IMR-90 (cell line): ENCODE data around the gene DGKG. TPM values are rescaled to one million over a fixed set of nuclear protein-coding genes. Genes with fewer than 3 reads are reported as not detected.

ENCODE experiments used
- ATAC-seq: fragments of 200-7000 bp; cut with Tn5 transposase; 2 replicates; pipeline ENCODE4 v1.9.1; 2020; ENCODE audit warnings: low read depth, mild to moderate bottlenecking, moderate library complexity
- BruUV-seq: library from RNA; stranded (reverse); fragments of 400-500 nt; replicated peaks from 2 replicates; lab custom pipeline; 2021; lab: Mats Ljungman, UMichigan
- CTCF ChIA-PET: fragments of 300-600 bp; formaldehyde crosslinking; extraction: SDS; loops from one replicate; lab custom pipeline; 2021; ENCODE audit warnings: antibody characterized with exemption; lab: Yijun Ruan, JAX
- POLR2A ChIA-PET: fragments of 300-600 bp; sonication (Branson Sonifier 250); formaldehyde crosslinking; loops from one replicate; lab custom pipeline; 2022; ENCODE audit warnings: antibody characterized with exemption; ENCODE audit not compliant: unreplicated experiment; lab: Charles Lee
- DNase-seq: peaks from one replicate; pipeline ENCODE4 v3.0.0; 2013
- H2AFZ ChIP-seq: replicated peaks from 2 replicates; pipeline ENCODE3; 2013; ENCODE audit warnings: low read length, mild to moderate bottlenecking; ENCODE audit not compliant: poor library complexity
- H2AK5ac ChIP-seq: 2 replicates; pipeline ENCODE4 v1.6.1; 2013; ENCODE audit warnings: low read depth, low read length, inconsistent platforms
- H2AK9ac ChIP-seq: replicated peaks from 2 replicates; pipeline ENCODE3; 2013; ENCODE audit warnings: mild to moderate bottlenecking, low read depth, low read length, moderate library complexity; ENCODE audit not compliant: poor library complexity
- H2BK120ac ChIP-seq: 2 replicates; pipeline ENCODE4 v1.6.1; 2013; ENCODE audit warnings: low read depth, low read length, inconsistent platforms
- H2BK15ac ChIP-seq: 3 replicates; pipeline ENCODE4 v1.6.1; 2013; ENCODE audit warnings: low read depth, low read length, inconsistent platforms
- H2BK20ac ChIP-seq: 2 replicates; pipeline ENCODE4 v1.6.1; 2013; ENCODE audit warnings: low read depth, mild to moderate bottlenecking, inconsistent platforms, low read length, moderate library complexity
- H2BK5ac ChIP-seq: 2 replicates; pipeline ENCODE4 v1.6.1; 2013; ENCODE audit warnings: mild to moderate bottlenecking, low read depth, low read length, inconsistent platforms; ENCODE audit not compliant: poor library complexity, severe bottlenecking
- H3K14ac ChIP-seq: replicated peaks from 2 replicates; pipeline ENCODE4 v1.6.1; 2013; ENCODE audit warnings: low read depth, low read length, inconsistent platforms
- H3K18ac ChIP-seq: 2 replicates; pipeline ENCODE4 v1.6.1; 2013; ENCODE audit warnings: low read depth, low read length, control low read depth
- H3K23ac ChIP-seq: 2 replicates; pipeline ENCODE4 v1.6.1; 2013; ENCODE audit warnings: low read depth, low read length, inconsistent platforms
- H3K27ac ChIP-seq: 2 replicates; pipeline ENCODE4 v1.5.1; 2013; ENCODE audit warnings: mild to moderate bottlenecking, control low read depth, low read length; ENCODE audit not compliant: insufficient read depth
- H3K27me3 ChIP-seq: 2 replicates; pipeline ENCODE4 v1.6.1; 2013; ENCODE audit warnings: low read length; ENCODE audit not compliant: control insufficient read depth, insufficient read depth
- H3K36me3 ChIP-seq: 2 replicates; pipeline ENCODE4 v1.6.1; 2013; ENCODE audit warnings: low read length, mixed read lengths; ENCODE audit not compliant: control insufficient read depth, insufficient read depth
- H3K4ac ChIP-seq: 2 replicates; pipeline ENCODE4 v1.6.1; 2013; ENCODE audit warnings: low read depth, low read length, inconsistent platforms
- H3K4me1 ChIP-seq: 2 replicates; pipeline ENCODE4 v1.6.1; 2013; ENCODE audit warnings: low read length, mixed read lengths; ENCODE audit not compliant: control insufficient read depth, insufficient read depth
- H3K4me2 ChIP-seq: 2 replicates; pipeline ENCODE4 v1.6.1; 2013; ENCODE audit warnings: low read depth, mild to moderate bottlenecking, control low read depth, low read length, moderate library complexity
- H3K4me3 ChIP-seq: 2 replicates; pipeline ENCODE4 v1.5.1; 2013; ENCODE audit warnings: low read depth, mild to moderate bottlenecking, control low read depth, low read length, moderate library complexity; ENCODE audit not compliant: insufficient read depth
- H3K56ac ChIP-seq: 2 replicates; pipeline ENCODE4 v1.6.1; 2013; ENCODE audit warnings: low read length, inconsistent platforms; ENCODE audit not compliant: insufficient read depth; ENCODE audit errors: extremely low read depth
- H3K79me1 ChIP-seq, 2 experiments: 2 replicates each; pipeline ENCODE4 v1.6.1; 2013; ENCODE audit warnings: low read length in 2 of 2, inconsistent platforms in 1 of 2, low read depth in 1 of 2
- H3K9ac ChIP-seq: 2 replicates; pipeline ENCODE4 v1.6.1; 2013; ENCODE audit warnings: low read depth, low read length, control low read depth
- H3K9me1 ChIP-seq: 2 replicates; pipeline ENCODE4 v1.6.1; 2013; ENCODE audit warnings: low read length, inconsistent platforms; ENCODE audit not compliant: insufficient read depth
- H3K9me3 ChIP-seq: 2 replicates; pipeline ENCODE4 v1.6.1; 2013; ENCODE audit warnings: low read length; ENCODE audit not compliant: control insufficient read depth, insufficient read depth
- H4K20me1 ChIP-seq: 2 replicates; pipeline ENCODE4 v1.6.1; 2013; ENCODE audit warnings: low read length, inconsistent platforms; ENCODE audit not compliant: insufficient read depth
- H4K5ac ChIP-seq: 2 replicates; pipeline ENCODE4 v1.6.1; 2013; ENCODE audit warnings: mild to moderate bottlenecking, low read depth, low read length, control low read depth
- H4K8ac ChIP-seq, 2 experiments: 2 replicates each; pipeline ENCODE4 v1.6.1; 2013; ENCODE audit warnings: low read depth in 2 of 2, low read length in 2 of 2, control low read depth in 1 of 2, inconsistent platforms in 1 of 2
- H4K91ac ChIP-seq: 2 replicates; pipeline ENCODE4 v1.6.1; 2013; ENCODE audit warnings: low read depth, low read length, inconsistent platforms; ENCODE audit not compliant: insufficient read depth
- RAD21 ChIP-seq: IDR thresholded peaks from 2 replicates; pipeline ENCODE4 v1.6.1; 2012; ENCODE audit warnings: low read length, improper control_type of control experiment
- RCOR1 ChIP-seq: IDR thresholded peaks from 2 replicates; pipeline ENCODE4 v1.6.1; 2012; ENCODE audit warnings: mild to moderate bottlenecking, low read length, improper control_type of control experiment; ENCODE audit not compliant: insufficient replicate concordance
- WGBS, 2 experiments: methylation state at CpG; one replicate each; pipeline versions ENCODE4 v1.1.5 to v1.1.7; 2013; ENCODE audit warnings: missing lambda C conversion rate in 2 of 2; ENCODE audit not compliant: insufficient read length in 1 of 2; ENCODE audit errors: extremely low coverage in 2 of 2; 5-methylcytosine and 5-hydroxymethylcytosine counted together
- dilution Hi-C: fragments of 300-500 bp; cut with HindIII; formaldehyde crosslinking; loops from one replicate; pipeline ENCODE4 v1.14.3; 2018; ENCODE audit warnings: low sequenced_read_pairs; ENCODE audit not compliant: unreplicated experiment
- in situ Hi-C: fragments of 300-500 bp; cut with MboI; formaldehyde crosslinking; loops from 3 replicates; pipeline ENCODE4 v1.14.3; 2019; ENCODE audit warnings: low sequenced_read_pairs, inconsistent platforms, mixed read lengths
- intact Hi-C: fragments of 100-400 bp; cut with micrococcal nuclease; formaldehyde crosslinking; loops from 2 replicates; pipeline ENCODE4 v1.10.0; 2022
- polyA plus RNA-seq, 3 experiments: library from polyadenylated mRNA; depleted of rRNA; stranded (reverse); fragments of >200 nt; gene quantifications; 2 replicates each; pipeline ENCODE4 v1.2.3, GENCODE V29; 2012; ENCODE audit warnings: low replicate concordance in 1 of 3
- total RNA-seq: library from RNA; depleted of rRNA; stranded (reverse); fragments of >200 nt; gene quantifications from 2 replicates; pipeline ENCODE4 v1.2.3, GENCODE V29; 2012

DGKG gene
- total and polyA plus RNA-seq, 2 of the 4 experiments (the other 2 are of a cell fraction) = 1.2 to 4.1 TPM

DNA sequence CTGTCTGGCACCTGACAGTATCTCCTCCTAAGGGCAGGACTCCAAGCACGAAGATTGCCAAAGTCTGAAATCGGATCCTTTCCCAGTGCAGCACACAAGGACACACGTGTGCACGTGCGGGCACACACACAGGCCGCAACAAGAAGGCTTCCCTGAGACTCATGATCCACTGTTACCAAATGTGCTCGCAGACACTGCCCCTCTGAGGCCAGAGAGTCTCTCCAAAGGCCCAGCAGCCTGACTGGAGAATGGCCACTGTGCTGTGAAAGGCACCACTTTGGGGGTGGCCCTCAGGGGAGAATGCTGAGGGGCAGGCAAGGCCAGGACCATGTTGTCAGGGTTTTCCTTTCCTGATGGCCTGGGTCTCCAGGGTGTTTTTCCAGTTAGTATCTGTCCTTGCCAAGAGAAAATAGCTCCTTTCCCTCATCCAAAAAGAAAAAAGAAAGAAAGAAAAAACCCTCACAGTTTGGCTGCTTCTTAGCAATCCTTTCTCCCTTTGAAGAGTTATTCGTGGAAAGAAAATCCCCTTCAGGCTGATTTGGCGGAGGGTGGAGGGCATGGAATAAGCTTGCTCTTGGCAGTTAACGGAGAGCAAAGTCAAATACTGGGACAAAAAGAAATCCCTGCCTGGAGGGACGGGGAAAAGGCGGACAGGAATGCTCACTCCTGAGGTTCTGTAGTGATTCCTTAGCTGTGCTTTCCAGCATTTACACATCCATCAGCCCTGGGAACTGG, 141.0 kb downstream of the DGKG start:
- Histone ChIP-seq H4K8ac (no peak overlapping the region), H2BK15ac (no peak overlapping the region), H3K4me1 (no peaks in the 10 kb centered on the region), H3K9me3 (no peaks in the 10 kb centered on the region), H3K14ac (no peak overlapping the region), H2AFZ (no peak overlapping the region), H2AK9ac (no peak overlapping the region), H3K27me3 (peaks cover 29% of the 10 kb centered on the region), H3K4me3 (no peak overlapping the region), H4K5ac (no peak overlapping the region), H3K23ac (no peak overlapping the region), H2BK120ac (no peak overlapping the region), H2BK20ac (no peak overlapping the region), H3K79me1 (no peaks in the 10 kb centered on the region), H4K91ac (no peak overlapping the region), H2BK5ac (no peak overlapping the region), H4K20me1 (no peaks in the 10 kb centered on the region), H3K4ac (no peak overlapping the region), H3K18ac (no peak overlapping the region), H3K9ac (no peak overlapping the region), H3K9me1 (no peaks in the 10 kb centered on the region), H3K56ac (no peak overlapping the region), H2AK5ac (no peak overlapping the region), H3K4me2 (no peak overlapping the region), H3K27ac (no peak overlapping the region), H3K36me3 (no peaks in the 10 kb centered on the region)
- ChIA-PET POLR2A (no interaction called here), CTCF (interaction anchor here (1.3 kb wide), 1 partner anchor 11 kb away, joined by 3 read pairs; no protein-coding TSS in a partner anchor)
- no TSS peak for BruUV-seq
- in situ Hi-C loops (no loop called here), dilution Hi-C loops (no loop called here), intact Hi-C loops (no loop called here)
- ATAC-seq (no peak; the same call in 1 of the 2 replicates), DNase-seq (no peak)
- TF ChIP-seq RAD21 (no peak), RCOR1 (no peak)
- 61% methylated on average over 6 of the region's 12 CpGs; no CpG with 5 or more reads in 1 of the 2 experiments for WGBS, 2 experiments
